Ishikawa (cell line): Measurements from ENCODE around the gene DMBX1.

Source experiments
- CEBPB ChIP-seq: IDR thresholded peaks from 2 replicates; pipeline ENCODE4 v1.6.1; 2012
- CREB1 ChIP-seq: IDR thresholded peaks from 2 replicates; pipeline ENCODE4 v1.6.1; 2012; ENCODE audit warnings: low read depth
- EGR1 ChIP-seq: IDR thresholded peaks from 2 replicates; pipeline ENCODE4 v1.6.1; 2012
- EP300 ChIP-seq: IDR thresholded peaks from 2 replicates; pipeline ENCODE4 v1.6.1; 2012; ENCODE audit warnings: borderline replicate concordance
- FOXM1 ChIP-seq: IDR thresholded peaks from 2 replicates; pipeline ENCODE4 v1.6.1; 2012; ENCODE audit warnings: low read depth, borderline replicate concordance
- NFIC ChIP-seq: IDR thresholded peaks from 2 replicates; pipeline ENCODE4 v1.6.1; 2012
- RAD21 ChIP-seq: IDR thresholded peaks from 2 replicates; pipeline ENCODE4 v1.6.1; 2012; ENCODE audit warnings: low read depth
- TAF1 ChIP-seq: IDR thresholded peaks from 2 replicates; pipeline ENCODE4 v1.6.1; 2012; ENCODE audit warnings: low read depth, mild to moderate bottlenecking
- TCF12 ChIP-seq: IDR thresholded peaks from 2 replicates; pipeline ENCODE4 v1.6.1; 2012; ENCODE audit warnings: low read depth
- TEAD4 ChIP-seq: IDR thresholded peaks from 2 replicates; pipeline ENCODE4 v1.6.1; 2012
- USF1 ChIP-seq: IDR thresholded peaks from 2 replicates; pipeline ENCODE4 v1.6.1; 2012
- YY1 ChIP-seq: IDR thresholded peaks from 2 replicates; pipeline ENCODE4 v1.6.1; 2012; ENCODE audit warnings: low read depth
- ZBTB7A ChIP-seq: IDR thresholded peaks from 2 replicates; pipeline ENCODE4 v1.6.1; 2012; ENCODE audit warnings: low read depth
- TF ChIP-seq, protein P1 (sequence below): IDR thresholded peaks from 2 replicates; pipeline ENCODE4 v1.6.1; 2012; ENCODE audit warnings: low read depth, mild to moderate bottlenecking
- TF ChIP-seq, protein P2 (sequence below): IDR thresholded peaks from 2 replicates; pipeline ENCODE4 v1.6.1; 2012

DMBX1 gene

GRCh38 chr1:46536527-46536926 is 46.9 kb downstream of the DMBX1 start:
- TF ChIP-seq, protein P1, sequence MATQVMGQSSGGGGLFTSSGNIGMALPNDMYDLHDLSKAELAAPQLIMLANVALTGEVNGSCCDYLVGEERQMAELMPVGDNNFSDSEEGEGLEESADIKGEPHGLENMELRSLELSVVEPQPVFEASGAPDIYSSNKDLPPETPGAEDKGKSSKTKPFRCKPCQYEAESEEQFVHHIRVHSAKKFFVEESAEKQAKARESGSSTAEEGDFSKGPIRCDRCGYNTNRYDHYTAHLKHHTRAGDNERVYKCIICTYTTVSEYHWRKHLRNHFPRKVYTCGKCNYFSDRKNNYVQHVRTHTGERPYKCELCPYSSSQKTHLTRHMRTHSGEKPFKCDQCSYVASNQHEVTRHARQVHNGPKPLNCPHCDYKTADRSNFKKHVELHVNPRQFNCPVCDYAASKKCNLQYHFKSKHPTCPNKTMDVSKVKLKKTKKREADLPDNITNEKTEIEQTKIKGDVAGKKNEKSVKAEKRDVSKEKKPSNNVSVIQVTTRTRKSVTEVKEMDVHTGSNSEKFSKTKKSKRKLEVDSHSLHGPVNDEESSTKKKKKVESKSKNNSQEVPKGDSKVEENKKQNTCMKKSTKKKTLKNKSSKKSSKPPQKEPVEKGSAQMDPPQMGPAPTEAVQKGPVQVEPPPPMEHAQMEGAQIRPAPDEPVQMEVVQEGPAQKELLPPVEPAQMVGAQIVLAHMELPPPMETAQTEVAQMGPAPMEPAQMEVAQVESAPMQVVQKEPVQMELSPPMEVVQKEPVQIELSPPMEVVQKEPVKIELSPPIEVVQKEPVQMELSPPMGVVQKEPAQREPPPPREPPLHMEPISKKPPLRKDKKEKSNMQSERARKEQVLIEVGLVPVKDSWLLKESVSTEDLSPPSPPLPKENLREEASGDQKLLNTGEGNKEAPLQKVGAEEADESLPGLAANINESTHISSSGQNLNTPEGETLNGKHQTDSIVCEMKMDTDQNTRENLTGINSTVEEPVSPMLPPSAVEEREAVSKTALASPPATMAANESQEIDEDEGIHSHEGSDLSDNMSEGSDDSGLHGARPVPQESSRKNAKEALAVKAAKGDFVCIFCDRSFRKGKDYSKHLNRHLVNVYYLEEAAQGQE, result no peak
- no peak for TF ChIP-seq TCF12
- TF ChIP-seq USF1, result no peak
- TF ChIP-seq, protein P2, sequence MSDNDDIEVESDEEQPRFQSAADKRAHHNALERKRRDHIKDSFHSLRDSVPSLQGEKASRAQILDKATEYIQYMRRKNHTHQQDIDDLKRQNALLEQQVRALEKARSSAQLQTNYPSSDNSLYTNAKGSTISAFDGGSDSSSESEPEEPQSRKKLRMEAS, result no peak
- TF ChIP-seq EP300, result no peak
- TF ChIP-seq NFIC, result no peak
- TF ChIP-seq CEBPB, result no peak
- no peak for TF ChIP-seq RAD21
- TF ChIP-seq FOXM1, result no peak
- no peak for TF ChIP-seq TEAD4
- no peak for TF ChIP-seq TAF1
- TF ChIP-seq ZBTB7A, result no peak
- no peak for TF ChIP-seq EGR1
- TF ChIP-seq CREB1, result no peak
- no peak for TF ChIP-seq YY1

DNA sequence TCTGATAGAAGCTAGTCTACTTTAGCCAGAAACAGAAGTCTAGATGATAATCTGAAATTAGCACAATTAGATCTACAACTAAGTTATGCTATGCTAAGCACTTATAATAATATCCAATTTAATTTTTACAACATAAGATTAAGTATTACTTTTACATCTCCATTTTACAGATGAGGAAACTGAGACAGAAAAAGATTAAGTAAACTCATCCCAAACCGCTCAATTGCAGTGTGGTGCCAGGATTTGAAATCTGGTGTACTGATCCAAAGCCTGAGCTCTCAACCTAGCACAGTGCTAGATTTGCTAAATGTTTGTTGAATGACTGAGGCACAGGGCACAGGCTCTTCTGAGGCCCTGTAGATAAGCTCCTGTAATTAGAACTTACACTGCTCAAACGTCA is 48.0 kb downstream of the DMBX1 start:
- TF ChIP-seq NFIC, result no peak
- no peak for TF ChIP-seq TEAD4
- TF ChIP-seq CEBPB, result no peak
- TF ChIP-seq CREB1, result no peak
- TF ChIP-seq TAF1, result no peak
- TF ChIP-seq, protein P1, result no peak
- TF ChIP-seq, protein P2, result no peak
- no peak for TF ChIP-seq EGR1
- no peak for TF ChIP-seq EP300
- no peak for TF ChIP-seq USF1
- no peak for TF ChIP-seq ZBTB7A
- TF ChIP-seq TCF12, result no peak
- TF ChIP-seq YY1, result no peak
- TF ChIP-seq FOXM1, result no peak
- no peak for TF ChIP-seq RAD21

DNA sequence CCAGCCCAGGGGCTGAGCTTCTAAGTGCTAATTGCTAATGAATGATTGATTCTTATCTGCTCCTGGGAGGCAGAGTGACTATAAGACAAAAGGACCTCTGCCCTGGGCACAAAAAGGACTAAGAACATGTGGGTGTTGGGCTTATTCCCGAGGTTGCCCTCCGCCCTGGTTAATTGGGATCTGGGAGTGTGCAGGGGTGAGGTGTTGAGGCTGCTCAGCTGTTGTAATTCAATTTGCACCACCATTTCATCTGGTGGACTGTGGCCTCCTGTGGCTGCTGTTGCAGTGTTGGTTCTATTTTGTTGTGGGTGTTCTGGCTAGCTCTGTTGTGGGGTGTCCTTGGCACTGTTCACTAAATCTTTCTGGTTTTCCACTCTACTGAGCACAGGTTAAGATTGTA is 48.5 kb downstream of the DMBX1 start:
- TF ChIP-seq TCF12, result no peak
- no peak for TF ChIP-seq EGR1
- TF ChIP-seq USF1, result no peak
- no peak for TF ChIP-seq NFIC
- TF ChIP-seq, protein P1, result no peak
- no peak for TF ChIP-seq RAD21
- TF ChIP-seq TAF1, result no peak
- TF ChIP-seq ZBTB7A, result no peak
- TF ChIP-seq FOXM1, result no peak
- TF ChIP-seq CREB1, result no peak
- TF ChIP-seq, protein P2, result no peak
- TF ChIP-seq CEBPB, result no peak
- no peak for TF ChIP-seq TEAD4
- no peak for TF ChIP-seq YY1
- no peak for TF ChIP-seq EP300
